Measurements from ENCODE around the gene CCDC18. TPM values are rescaled to one million over a fixed set of nuclear protein-coding genes. Genes with fewer than 3 reads are reported as not detected.

Gene CCDC18
- total RNA-seq, 4 donors from 2014 or later, result 2.2 to 15.5 (median 3.6) TPM

DNA sequence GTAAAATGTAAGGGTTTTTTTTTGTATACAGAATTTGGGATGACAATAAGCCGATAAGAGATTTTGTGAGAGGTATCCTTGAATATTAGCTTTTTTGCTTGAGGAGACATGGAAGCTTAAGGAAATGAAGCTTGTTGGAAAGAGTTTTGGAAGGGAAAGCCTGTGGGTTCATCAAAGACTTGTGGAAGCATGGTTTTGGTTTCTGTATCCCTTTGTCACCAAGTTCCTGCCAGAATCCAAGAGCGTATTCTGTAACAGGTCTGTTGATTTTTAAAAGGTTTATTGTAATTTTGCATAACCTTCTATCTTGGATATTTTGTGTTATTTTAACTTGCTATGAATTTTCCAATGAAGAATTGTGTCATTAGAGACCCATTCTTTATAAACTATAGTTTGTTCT lies 38.4 kb upstream of the CCDC18 start:
- DNase-seq, result no peak
- intact Hi-C loops (cut with DNase I), result no loop called here
- WGBS, 2 donors, result 93 to 98% methylated on average over 2 of the region's 2 CpGs

GRCh38 chr1:93143136-93143535 lies 37.4 kb upstream of the CCDC18 start:
- intact Hi-C loops (cut with DNase I), result no loop called here
- H3K36me3 ChIP-seq, result no peaks in the 10 kb centered on the region
- TF ChIP-seq POLR2A (IDR thresholded peaks at IDR 0.05) (no peak), CTCF (IDR thresholded peaks at IDR 0.05) (no peak)
- no peak overlapping the region for H3K27ac ChIP-seq
- no peaks in the 10 kb centered on the region for H3K27me3 ChIP-seq
- DNase-seq, result no peak
- 70 to 77% methylated on average over 1 of the region's 1 CpG for WGBS, 2 donors
- no peaks in the 10 kb centered on the region for H3K9me3 ChIP-seq
- no peak overlapping the region for H3K4me3 ChIP-seq (replicated peaks in 1 of 3)
- H3K4me1 ChIP-seq, result no peaks in the 10 kb centered on the region

More for the DNA sequence above, 38.4 kb upstream of the CCDC18 start:
- peaks cover under 1 to 4% of the 10 kb centered on the region in 2 donors for H3K36me3 ChIP-seq
- H3K4me3 ChIP-seq (replicated peaks in 1 of 3), result no peak overlapping the region
- H3K27me3 ChIP-seq, result no peaks in the 10 kb centered on the region
- TF ChIP-seq CTCF (IDR thresholded peaks at IDR 0.05) (no peak), POLR2A (IDR thresholded peaks at IDR 0.05) (no peak)
- no peak overlapping the region for H3K27ac ChIP-seq
- no peaks in the 10 kb centered on the region for H3K9me3 ChIP-seq
- H3K4me1 ChIP-seq, result no peaks in the 10 kb centered on the region

DNA sequence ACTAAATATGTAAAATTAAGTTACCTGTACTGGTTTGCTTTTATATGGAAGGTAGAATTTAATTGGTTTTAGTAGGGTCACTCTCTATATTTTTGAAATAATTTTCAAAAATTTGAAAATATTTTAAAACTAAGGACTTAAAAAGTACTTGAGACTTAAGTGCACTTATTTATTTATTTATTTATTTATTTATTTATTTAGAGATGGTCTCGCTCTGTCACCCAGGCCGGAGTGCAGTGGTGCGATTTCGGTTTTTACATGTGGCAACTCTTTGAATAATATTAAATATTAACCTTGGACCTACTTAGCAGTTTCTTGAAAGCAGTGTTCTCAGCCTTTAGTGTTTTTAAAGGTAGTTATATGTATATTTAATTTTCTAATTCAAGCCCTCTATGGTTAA lies 36.8 kb upstream of the CCDC18 start:
- no peaks in the 10 kb centered on the region for H3K36me3 ChIP-seq
- DNase-seq, result no peak
- WGBS, 2 donors, result 96 to 97% methylated on average over 4 of the region's 4 CpGs
- intact Hi-C loops (cut with DNase I), result no loop called here
- TF ChIP-seq CTCF (IDR thresholded peaks at IDR 0.05) (no peak), POLR2A (IDR thresholded peaks at IDR 0.05) (no peak)
- no peaks in the 10 kb centered on the region for H3K9me3 ChIP-seq
- no peaks in the 10 kb centered on the region for H3K27me3 ChIP-seq
- H3K27ac ChIP-seq, result no peak overlapping the region
- H3K4me3 ChIP-seq (replicated peaks in 1 of 3), result no peak overlapping the region
- no peaks in the 10 kb centered on the region for H3K4me1 ChIP-seq

DNA sequence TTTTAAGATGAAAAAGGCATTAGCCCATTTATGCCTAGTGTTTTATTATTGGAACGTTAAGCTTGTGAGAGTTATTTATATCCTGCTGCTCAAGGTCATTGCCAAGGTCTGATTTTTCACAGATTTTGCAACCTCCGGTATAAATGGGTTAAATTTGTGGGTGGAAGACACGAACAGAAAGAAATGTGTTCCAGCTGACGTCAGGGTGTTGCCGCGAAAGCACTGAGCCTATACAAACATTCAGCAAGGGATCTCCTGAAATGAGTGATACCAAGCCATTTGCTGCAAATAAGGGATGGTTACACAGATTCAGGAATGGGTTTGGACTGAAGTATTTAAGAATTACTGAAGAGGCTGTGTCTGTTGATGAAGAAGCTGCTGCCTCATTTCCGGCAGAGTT lies 32.5 kb upstream of the CCDC18 start:
- no peak overlapping the region for H3K27ac ChIP-seq
- no peaks in the 10 kb centered on the region for H3K36me3 ChIP-seq
- TF ChIP-seq POLR2A (IDR thresholded peaks at IDR 0.05), result no peak
- H3K9me3 ChIP-seq, result no peaks in the 10 kb centered on the region
- no peak overlapping the region for H3K4me3 ChIP-seq (replicated peaks in 1 of 3)
- no peaks in the 10 kb centered on the region for H3K4me1 ChIP-seq
- whole genome bisulfite sequencing, 2 donors, result 51 to 57% methylated on average over 7 of the region's 7 CpGs
- DNase-seq, result no peak
- intact Hi-C loops (cut with DNase I), result no loop called here
- no peaks in the 10 kb centered on the region for H3K27me3 ChIP-seq

DNA sequence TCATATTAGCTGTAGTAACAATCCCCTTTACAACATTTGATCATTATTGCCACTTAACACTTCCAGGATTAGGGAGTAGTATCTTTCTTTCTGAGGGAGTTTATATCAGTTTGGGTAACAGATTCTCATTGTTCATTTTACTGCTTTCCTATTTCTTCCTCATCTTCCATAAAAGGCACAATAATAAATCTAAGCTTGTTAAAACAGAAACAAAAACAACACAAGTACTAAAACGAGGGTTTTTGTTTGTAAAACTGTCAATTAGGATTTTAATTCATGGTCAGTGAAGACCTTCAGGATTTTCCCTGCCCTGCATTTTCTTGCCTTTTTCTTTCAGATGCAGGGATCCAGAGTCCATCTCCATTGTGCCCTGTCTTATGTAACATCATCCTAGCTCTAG lies 29.8 kb upstream of the CCDC18 start:
- H3K36me3 ChIP-seq, result peaks cover 0 to 8% of the 10 kb centered on the region in 2 donors
- no peaks in the 10 kb centered on the region for H3K4me1 ChIP-seq
- no peaks in the 10 kb centered on the region for H3K27me3 ChIP-seq
- no peak overlapping the region for H3K27ac ChIP-seq
- no peaks in the 10 kb centered on the region for H3K9me3 ChIP-seq
- no peak for TF ChIP-seq CTCF (IDR thresholded peaks at IDR 0.05)
- TF ChIP-seq POLR2A (IDR thresholded peaks at IDR 0.05), result no peak
- intact Hi-C loops (cut with DNase I), result no loop called here
- H3K4me3 ChIP-seq (replicated peaks in 1 of 3), result no peak overlapping the region
- DNase-seq, result no peak
- 33 to 44% methylated on average over 1 of the region's 1 CpG for WGBS, 2 donors

GRCh38 chr1:93151474-93151873 lies 29.1 kb upstream of the CCDC18 start:
- intact Hi-C loops (cut with DNase I), result no loop called here
- TF ChIP-seq POLR2A (IDR thresholded peaks at IDR 0.05) (no peak), CTCF (IDR thresholded peaks at IDR 0.05) (no peak)
- no peak for DNase-seq
- Histone ChIP-seq H3K36me3 (peaks cover 0 to 8% of the 10 kb centered on the region in 2 donors), H3K27ac (no peak overlapping the region), H3K4me1 (no peaks in the 10 kb centered on the region), H3K27me3 (no peaks in the 10 kb centered on the region), H3K9me3 (no peaks in the 10 kb centered on the region), H3K4me3 (replicated peaks in 1 of 3) (no peak overlapping the region)

All from thyroid gland (tissue), 4 donors.